H4 (cell line): ENCODE data around the gene DYNC1H1. TPM values are rescaled to one million over a fixed set of nuclear protein-coding genes. Genes with fewer than 3 reads are reported as not detected.
"Not testable (repeated sequence)": the region's sequence is repeated elsewhere in the genome, so short reads cannot be mapped to it uniquely, and the experiment has no call there.

Experiments used
- DNase-seq: peaks from one replicate; pipeline ENCODE4 v3.0.0-alpha.2; 2015; ENCODE audit warnings: low spot score
- total RNA-seq: library from RNA; depleted of rRNA; stranded (reverse); fragments of >200 nt; shearing (Covaris generic); gene quantifications from 2 replicates; pipeline ENCODE4 v1.2.3, GENCODE V29; 2014

The DYNC1H1 gene
- total RNA-seq, 1 experiment from 2014 or later: 113 TPM

- DNase-seq: no peak
These were observed 99.5 kb downstream of the DYNC1H1 start for GRCh38 chr14:102063808-102064429.

DNA sequence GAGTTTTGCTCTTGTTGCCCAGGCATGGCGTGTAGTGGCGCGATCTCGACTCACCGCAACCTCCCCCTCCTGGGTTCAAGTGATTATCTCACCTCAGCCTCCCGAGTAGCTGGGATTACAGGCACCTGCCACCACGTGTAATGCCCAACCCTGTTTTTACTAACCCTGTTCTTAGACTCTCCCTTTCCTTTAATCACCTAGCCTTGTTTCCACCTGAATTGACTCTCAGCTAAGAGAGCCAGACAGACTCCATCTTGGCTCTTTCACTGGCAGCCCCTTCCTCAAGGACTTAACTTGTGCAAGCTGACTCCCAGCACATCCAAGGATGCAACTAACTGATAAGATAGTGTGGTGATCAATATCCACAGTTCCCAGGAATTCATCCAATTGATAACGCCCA is 100.2 kb downstream of the DYNC1H1 start:
- not testable (repeated sequence) for DNase-seq

DNA sequence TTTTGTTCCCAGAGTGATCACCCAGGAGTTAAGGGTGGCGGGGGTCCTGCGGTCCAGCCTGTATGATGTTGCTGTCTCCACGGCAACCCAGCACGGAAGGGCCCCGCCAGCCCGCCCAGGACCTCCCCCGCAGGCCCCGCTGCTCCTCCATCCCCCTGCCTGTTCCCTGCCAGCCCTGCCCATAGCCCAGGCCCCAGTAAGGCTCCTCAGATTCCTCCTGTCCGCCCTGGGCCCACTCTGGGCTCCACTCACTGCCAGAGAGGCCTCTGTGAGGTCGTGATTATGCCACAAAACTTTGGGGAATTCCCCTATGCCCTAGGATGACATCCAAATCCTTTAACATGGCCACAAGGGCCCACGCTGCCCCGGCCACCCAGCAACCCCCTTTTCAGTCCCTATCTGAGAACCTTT is 101.7 kb downstream of the DYNC1H1 start:
- no peak for DNase-seq

- peak; percentile 36 for DNase-seq
These were observed 107.1 kb downstream of the DYNC1H1 start for GRCh38 chr14:102071283-102071998.

GRCh38 chr14:102074415-102074964 is 110.1 kb downstream of the DYNC1H1 start:
- no peak for DNase-seq

GRCh38 chr14:102075155-102075554 is 110.8 kb downstream of the DYNC1H1 start:
- no peak for DNase-seq

DNA sequence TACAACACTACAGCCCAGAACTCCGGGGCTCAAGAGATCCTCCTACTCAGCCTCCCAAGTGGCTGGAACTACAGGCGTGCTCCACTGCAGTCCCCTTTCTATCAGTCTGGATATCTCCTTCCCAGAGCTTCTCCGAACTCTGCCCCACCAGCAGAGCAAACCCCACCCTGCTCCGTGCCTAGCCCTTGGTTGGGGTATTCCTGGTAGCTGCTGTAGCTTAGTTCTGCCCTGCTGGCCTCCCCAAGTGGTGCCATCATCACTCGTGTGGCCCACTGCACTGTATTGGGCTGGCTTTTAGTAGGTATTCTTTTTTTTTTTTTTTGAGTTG is 113.0 kb downstream of the DYNC1H1 start:
- DNase-seq: no peak

DNA sequence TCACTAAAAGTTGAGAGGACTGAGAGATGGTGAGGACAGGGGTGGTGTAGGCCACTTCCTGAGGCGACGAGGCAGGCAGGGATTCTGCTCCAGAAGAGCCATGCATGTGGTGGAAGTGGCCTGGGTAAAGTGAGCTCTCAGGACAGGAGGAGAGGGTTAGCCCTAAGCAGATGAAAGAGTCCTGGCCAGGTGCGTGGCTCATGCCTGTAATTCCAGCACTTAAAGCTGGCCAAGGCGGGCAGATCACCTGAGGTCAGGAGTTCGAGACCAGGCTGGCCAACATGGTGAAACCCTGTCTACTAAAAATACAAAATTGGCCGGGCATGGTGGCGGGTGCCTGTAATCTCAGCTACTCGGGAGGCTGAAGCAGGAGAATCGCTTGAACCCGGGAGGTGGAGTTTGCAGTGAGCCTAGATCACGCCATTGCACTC is 114.0 kb downstream of the DYNC1H1 start:
- not testable (repeated sequence) for DNase-seq

DNA sequence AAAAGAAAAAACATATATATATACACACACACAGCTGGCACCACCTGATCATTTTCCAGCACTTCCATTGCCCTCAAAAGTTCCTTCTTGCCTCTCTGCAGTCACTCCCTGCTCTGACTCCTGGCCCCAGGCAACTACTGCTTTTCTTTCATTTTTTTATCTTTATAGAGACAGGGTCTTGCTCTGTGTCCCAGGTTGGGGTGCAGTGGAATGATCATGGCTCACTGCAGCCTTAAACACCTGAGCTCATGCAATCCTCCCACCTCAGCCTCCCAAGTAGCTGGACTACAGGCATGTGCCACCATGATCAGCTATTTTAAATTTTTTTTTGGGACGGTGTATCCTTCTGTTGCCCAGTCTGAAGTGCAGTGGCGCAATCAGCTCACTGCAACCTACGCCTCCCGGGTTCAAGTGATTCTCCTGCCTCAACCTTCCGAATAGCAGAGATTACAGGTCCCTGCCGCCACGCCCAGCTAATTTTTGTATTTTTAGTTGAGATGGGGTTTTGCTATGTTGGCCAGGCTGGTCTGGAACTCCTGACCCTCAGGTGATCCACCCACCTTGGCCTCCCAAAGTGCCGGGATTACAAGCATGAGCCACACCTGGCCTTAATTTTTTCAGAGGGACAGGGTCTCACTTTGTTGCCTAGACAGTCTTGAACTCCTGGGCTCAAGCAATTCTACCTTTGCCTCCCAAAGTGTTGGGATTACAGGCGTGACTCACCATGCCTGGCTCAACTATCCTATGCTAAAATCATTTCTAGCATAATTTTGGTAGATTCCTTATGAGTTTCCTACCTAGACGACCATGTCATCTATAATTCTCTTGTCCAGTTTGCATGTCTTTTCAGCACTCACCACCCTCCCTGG is 114.7 kb downstream of the DYNC1H1 start:
- no peak for DNase-seq

DNA sequence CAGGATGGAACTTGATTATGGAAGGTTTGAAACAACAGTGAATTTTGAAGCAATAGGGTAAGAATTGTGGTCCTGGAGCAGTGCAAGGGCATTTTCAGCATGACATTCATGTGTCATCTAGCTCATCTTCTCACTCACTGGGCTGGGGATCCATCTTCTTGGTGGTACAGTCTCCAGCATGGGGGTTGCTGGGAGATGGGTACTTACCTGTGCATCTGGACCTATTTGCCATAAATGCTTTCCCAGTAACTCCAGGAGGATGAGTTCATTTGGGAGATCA is 115.3 kb downstream of the DYNC1H1 start:
- no peak for DNase-seq

DNA sequence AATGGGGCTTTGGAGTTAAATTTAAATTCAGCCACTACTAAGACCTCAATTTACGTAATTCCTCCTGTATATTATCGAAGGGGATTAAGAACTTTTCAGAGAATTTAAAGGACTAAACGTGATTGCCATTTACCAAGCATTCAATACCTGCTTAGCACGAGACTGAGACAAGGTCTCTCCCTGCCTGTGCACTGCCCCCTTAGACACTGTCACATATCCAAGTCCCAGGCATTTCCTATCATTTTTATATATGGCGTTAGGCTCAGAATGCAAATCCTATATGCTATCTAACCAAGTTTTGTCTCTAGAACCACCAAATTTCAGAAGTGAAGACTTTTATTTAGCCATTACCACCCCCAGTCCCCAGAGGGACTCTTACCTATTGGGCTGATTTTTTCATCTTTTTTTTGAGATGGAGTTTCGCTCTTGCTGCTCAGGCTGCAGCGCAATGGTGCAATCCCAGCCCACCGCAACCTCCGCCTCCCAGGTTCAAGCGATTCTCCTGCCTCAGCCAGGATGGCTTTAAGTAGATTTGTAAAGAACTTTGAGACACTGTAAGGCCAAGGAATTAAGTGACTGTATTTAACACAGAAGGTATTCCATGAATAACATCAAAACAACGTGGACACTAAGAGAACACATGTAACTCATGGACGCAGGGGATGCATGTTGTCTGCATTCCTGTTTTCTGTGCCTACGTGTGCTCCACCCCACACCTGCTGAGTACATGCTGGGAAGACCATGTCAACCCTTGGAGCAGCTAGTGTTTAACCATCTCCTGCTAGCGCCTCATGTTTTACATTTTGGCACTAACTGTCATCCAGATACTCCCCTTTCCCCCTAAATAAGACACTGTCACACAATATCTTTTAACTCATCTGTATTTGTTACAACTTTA is 116.1 kb downstream of the DYNC1H1 start:
- no peak for DNase-seq

- DNase-seq: no peak
These were observed 117.1 kb downstream of the DYNC1H1 start for GRCh38 chr14:102081231-102082080.

- not testable (repeated sequence) for DNase-seq
These were observed 120.1 kb downstream of the DYNC1H1 start for GRCh38 chr14:102084522-102084921.

DNA sequence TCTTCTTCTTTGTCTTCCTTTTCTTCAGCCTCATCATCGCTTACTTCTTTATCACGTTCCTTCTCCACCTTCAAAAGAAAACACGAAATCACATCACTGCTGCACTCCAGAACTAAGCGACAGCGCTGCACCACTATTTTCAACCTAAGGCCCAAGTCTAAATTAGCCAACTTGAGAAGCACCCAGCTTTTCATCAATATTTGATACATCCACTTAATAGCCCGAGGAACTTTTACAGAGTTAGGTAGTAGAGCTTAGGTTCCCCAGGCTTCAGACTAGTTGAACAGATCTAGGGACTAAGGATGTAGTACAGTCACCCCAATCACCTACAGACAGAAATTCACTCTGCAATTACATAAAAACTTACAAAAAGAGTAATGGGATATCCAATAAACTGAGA is 120.6 kb downstream of the DYNC1H1 start:
- no peak for DNase-seq

GRCh38 chr14:102085488-102085887 is 121.1 kb downstream of the DYNC1H1 start:
- DNase-seq: no peak

DNA sequence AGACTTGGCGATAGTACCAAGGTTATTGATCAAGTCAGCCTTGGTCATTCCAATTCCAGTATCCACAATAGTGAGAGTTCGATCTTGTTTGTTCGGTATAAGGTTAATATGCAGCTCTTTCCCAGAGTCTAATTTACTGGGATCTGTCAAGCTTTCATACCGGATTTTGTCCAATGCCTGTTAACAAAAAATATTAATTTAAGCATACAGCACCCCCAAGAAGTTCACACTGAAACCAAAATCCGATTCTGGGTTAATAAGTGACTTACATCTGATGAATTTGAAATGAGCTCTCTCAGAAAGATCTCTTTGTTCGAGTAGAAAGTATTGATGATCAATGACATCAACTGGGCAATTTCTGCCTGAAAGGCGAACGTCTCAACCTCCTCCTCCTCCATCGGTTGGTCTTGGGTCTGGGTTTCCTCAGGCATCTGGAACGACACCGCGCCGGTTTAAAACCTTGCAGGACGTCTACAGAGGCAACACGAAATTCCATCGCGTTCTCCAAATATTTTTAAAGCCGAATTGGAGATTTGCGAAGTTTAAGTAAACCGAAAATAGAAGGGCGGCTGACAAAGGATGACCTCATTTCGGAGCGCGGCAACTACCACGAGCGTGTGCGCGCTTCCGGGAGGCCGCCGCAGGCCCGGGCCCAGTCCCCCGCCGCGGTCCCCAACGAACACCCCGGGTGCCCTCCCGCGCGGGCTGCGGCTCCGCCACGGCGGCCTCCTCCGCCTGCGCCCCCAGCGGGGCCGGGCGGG is 121.8 kb downstream of the DYNC1H1 start:
- DNase-seq: no peak

- no peak for DNase-seq
These were observed 122.3 kb downstream of the DYNC1H1 start for GRCh38 chr14:102086709-102086971.

DNA sequence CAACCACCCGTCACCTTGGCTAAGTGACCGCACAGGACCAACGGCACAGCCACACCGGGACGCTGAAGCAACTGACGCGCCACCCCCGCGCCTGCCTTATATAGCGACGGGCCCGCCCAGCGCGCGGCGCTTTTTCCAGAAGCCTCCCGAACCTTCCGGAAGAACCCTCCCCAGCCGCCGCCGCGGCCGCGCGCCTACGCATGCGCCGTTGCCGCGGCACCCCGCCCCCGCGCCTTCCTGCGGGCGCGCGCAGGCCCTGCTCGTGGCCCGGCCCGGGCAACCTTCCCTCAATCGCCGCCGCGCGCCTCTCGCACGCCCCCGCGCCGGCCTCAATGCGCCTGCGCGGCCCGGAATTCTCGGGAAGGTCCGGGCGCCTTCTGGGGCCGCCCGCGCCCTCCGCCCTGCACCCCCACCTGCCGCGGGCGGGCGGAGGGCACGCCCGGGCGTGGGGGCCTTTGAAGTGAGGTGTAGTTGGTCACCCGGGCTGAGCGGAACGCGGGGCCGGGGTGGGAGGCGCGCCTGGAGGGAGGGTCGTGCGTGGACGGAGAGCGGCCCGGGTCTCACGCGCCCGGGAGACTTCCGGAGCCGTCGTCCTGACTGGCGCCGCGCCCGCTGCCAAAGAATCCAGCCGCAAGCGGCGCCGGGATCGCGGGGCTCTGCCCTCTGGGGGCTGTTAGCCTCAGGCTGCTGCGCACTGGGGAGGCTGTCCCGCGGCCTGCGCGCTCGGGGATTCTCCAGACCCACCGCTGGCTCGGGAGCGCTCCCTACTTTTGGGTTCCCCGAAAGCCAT is 122.8 kb downstream of the DYNC1H1 start, which contains the start of gene HSP90AA1:
HSP90AA1 (minus strand) TSS at position 73 of the 790 bp plus-strand sequence. CDS start 666 bp downstream, outside the sequence.
- peak; percentile 81 for DNase-seq

DNA sequence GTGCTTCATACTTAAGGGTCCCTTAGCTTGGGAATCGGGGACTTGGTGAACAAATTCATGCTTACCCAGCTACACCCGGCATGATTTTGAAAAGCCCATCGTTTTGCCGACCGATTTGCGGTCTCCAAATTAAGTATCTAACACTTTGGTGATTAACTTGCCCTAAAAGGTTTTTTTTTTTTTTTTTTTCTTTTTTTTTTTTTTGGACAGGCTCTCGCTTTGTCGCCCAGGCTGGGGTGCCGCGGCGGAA is 123.3 kb downstream of the DYNC1H1 start:
- no peak for DNase-seq
